Heart left ventricle (tissue), 16 donors: ENCODE measurements around the gene CRISPLD2. TPM values are rescaled to one million over a fixed set of nuclear protein-coding genes. Genes with fewer than 3 reads are reported as not detected.

Experiments used
- ATAC-seq, 4 donors: fragments of 200-7000 bp; cut with Tn5 transposase; one replicate each; pipeline ENCODE4 v1.9.1; 2020 to 2022; ENCODE audit warnings: moderate library complexity in 4 of 4, mild to moderate bottlenecking in 3 of 4, moderate number of reproducible peaks in 1 of 4
- DNase-seq, 5 donors: peaks; one replicate each; pipeline ENCODE4 v3.0.0-alpha.2; 2020
- H3K27ac ChIP-seq, 12 donors: fragments of 200-600 bp; sonication (generic) in 4 of 12; one replicate each; pipeline versions ENCODE4 v1.5.0 to v1.8.0; 2016 to 2022; ENCODE audit warnings: mild to moderate bottlenecking in 2 of 12
- H3K27me3 ChIP-seq, 9 donors: fragments of 200-600 bp; sonication (generic) in 2 of 9; one replicate each; pipeline versions ENCODE4 v1.5.1 to v1.8.0; 2016 to 2022; ENCODE audit warnings: mild to moderate bottlenecking in 3 of 9
- H3K36me3 ChIP-seq, 9 donors: fragments of 200-600 bp; sonication (generic) in 2 of 9; one replicate each; pipeline versions ENCODE4 v1.5.0 to v1.8.0; 2018 to 2022; ENCODE audit warnings: mild to moderate bottlenecking in 2 of 9
- H3K4me1 ChIP-seq, 12 donors: fragments of 200-600 bp; sonication (generic) in 4 of 12; one replicate each; pipeline versions ENCODE4 v1.5.0 to v1.8.0; 2016 to 2022; ENCODE audit warnings: mild to moderate bottlenecking in 3 of 12
- H3K4me3 ChIP-seq, 12 donors: fragments of 200-600 bp; sonication (generic) in 4 of 12; one replicate each; pipeline versions ENCODE4 v1.5.0 to v1.8.0; 2017 to 2022; ENCODE audit warnings: mild to moderate bottlenecking in 9 of 12, moderate library complexity in 4 of 12
- H3K9me3 ChIP-seq, 12 donors: fragments of 200-600 bp; sonication (generic) in 4 of 12; one replicate each; pipeline versions ENCODE4 v1.5.0 to v1.8.0; 2016 to 2022; ENCODE audit warnings: mild to moderate bottlenecking in 1 of 12
- POLR2A ChIP-seq, 2 donors: fragments of 450-650 bp; IDR thresholded peaks; one replicate each; pipeline ENCODE4 v1.6.1; 2017; ENCODE audit warnings: antibody characterized with exemption in 2 of 2, mild to moderate bottlenecking in 2 of 2, moderate library complexity in 2 of 2
- WGBS, 4 donors: extraction: QIAGEN DNeasy Blood & Tissue Kit in 2 of 4; methylation state at CpG; one replicate each; pipeline versions ENCODE4 v1.1.5 to v1.1.7; 2013 to 2018; 5-methylcytosine and 5-hydroxymethylcytosine counted together
- intact Hi-C, 10 donors: fragments of 100-400 bp; cut with DNase I; formaldehyde crosslinking; loops; one replicate each; pipeline versions ENCODE4 v1.11.1 to v1.14.2; 2022
- polyA plus RNA-seq, 2 donors: library from polyadenylated mRNA; stranded (reverse); fragments of 200-250 nt; gene quantifications; one replicate each; pipeline ENCODE4 v1.2.3, GENCODE V29; 2013
- total RNA-seq, 9 donors: library from RNA; depleted of rRNA in 2 of 9; stranded (reverse); fragments of >200 nt in 2 of 9; fragmentation: NEBNext Ultra II Directional in 3 of 9; extraction: Animal tissue kit (Norgen Biotek cat#: 25700) in 3 of 9; gene quantifications; one replicate each; pipeline versions ENCODE4 v1.1.0 to v1.2.4, GENCODE V29; 2016 to 2023
- TF ChIP-seq, protein P1 (sequence below), 12 donors: fragments of 200-600 bp; sonication (generic) in 4 of 12; IDR thresholded peaks; one replicate each; pipeline versions ENCODE4 v1.5.0 to v1.8.0; 2018 to 2022; ENCODE audit warnings: antibody characterized with exemption in 12 of 12, mild to moderate bottlenecking in 5 of 12
- donor health status: ischemic (EF 13 %, LVEDD 7.1; RV severe dilation, severe dysfunction).
- donor health status: healthy with polysubstance abuse.
- donor health status: DM: no; HTN: yes; CAD: no.
- donor health status: DM: no; HTN: no; CAD: no.
- donor health status: ischemic (EF 25% LVEDD 6.9; RV normal size, moderate dysfunction).
- donor health status: ischemic (EF 25% LVEDD 5.7; RV mildly dilated, moderate dysfunction).
- donor health status: healthy.
- donor health status: DM: yes; HTN: yes; CAD: no.
- donor health status: ischemic (EF 35%, LVEDD 5.7; RV mildly dilated, moderate dysfunction).
- donor health status: nonischemic (EF 11% LVEDD 7.7; RV severe dilation, severe dysfunction).
- donor health status: DM: yes; HTN: yes; CAD: no.
- donor health status: PGD.
- donor health status: ischemic (EF 29% LVEDD 5.4; RV normal size, mild dysfunction).
- donor health status: nonischemic (EF 23%, LVEDD 6.1; RV moderate dilation, normal function).

Gene CRISPLD2
- total and polyA plus RNA-seq, 11 donors = 8.0 to 153 (median 12.9) TPM

- intact Hi-C loops = no loop called here
- 69 to 82% (median 77%) methylated on average over 8 of the region's 8 CpGs for WGBS, 4 donors
- Histone ChIP-seq H3K27me3 (no peaks in the 10 kb centered on the region), H3K27ac (peak overlapping the region in 3 of 12 donors; percentile 31 to 75 (median 67)), H3K9me3 (peaks cover 0 to 5% (median 0%) of the 10 kb centered on the region in 12 donors), H3K36me3 (no peaks in the 10 kb centered on the region), H3K4me3 (no peak overlapping the region), H3K4me1 (peaks cover 0 to 50% (median 29%) of the 10 kb centered on the region in 12 donors)
- no peak for ATAC-seq
- peak in 1 of 5 donors; percentile 25 for DNase-seq
- TF ChIP-seq, protein P1, sequence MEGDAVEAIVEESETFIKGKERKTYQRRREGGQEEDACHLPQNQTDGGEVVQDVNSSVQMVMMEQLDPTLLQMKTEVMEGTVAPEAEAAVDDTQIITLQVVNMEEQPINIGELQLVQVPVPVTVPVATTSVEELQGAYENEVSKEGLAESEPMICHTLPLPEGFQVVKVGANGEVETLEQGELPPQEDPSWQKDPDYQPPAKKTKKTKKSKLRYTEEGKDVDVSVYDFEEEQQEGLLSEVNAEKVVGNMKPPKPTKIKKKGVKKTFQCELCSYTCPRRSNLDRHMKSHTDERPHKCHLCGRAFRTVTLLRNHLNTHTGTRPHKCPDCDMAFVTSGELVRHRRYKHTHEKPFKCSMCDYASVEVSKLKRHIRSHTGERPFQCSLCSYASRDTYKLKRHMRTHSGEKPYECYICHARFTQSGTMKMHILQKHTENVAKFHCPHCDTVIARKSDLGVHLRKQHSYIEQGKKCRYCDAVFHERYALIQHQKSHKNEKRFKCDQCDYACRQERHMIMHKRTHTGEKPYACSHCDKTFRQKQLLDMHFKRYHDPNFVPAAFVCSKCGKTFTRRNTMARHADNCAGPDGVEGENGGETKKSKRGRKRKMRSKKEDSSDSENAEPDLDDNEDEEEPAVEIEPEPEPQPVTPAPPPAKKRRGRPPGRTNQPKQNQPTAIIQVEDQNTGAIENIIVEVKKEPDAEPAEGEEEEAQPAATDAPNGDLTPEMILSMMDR (IDR thresholded peaks at IDR 0.05) = no peak
- TF ChIP-seq POLR2A (IDR thresholded peaks at IDR 0.05) = no peak
These were observed 110.7 kb downstream of the CRISPLD2 start for GRCh38 chr16:84930298-84931106.

DNA sequence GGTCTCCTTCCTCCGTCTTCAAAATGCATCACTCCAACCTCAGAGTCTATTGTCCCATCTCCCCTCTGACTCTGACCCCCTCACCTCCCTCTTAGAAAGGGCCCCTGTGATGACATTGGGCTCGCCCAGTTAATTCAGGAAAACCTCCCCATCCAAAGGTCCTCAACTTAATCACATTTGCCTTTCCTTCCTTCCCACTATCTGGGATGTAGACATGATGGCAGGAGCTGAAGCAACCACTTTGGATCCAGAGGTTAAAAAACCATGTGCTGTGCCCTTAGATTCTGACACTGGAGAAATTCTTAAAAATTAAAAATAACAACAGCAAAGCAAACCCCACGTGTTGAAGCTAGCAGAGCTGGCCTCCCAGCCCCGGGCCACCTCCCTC lies 111.3 kb downstream of the CRISPLD2 start:
- TF ChIP-seq POLR2A (IDR thresholded peaks at IDR 0.05) = no peak
- TF ChIP-seq, protein P1 (IDR thresholded peaks at IDR 0.05) = no peak
- no peak for ATAC-seq
- intact Hi-C loops = no loop called here
- Histone ChIP-seq H3K27me3 (no peaks in the 10 kb centered on the region), H3K4me3 (no peak overlapping the region), H3K36me3 (no peaks in the 10 kb centered on the region), H3K9me3 (peaks cover 0 to 5% (median 0%) of the 10 kb centered on the region in 12 donors), H3K4me1 (peaks cover 0 to 49% (median 29%) of the 10 kb centered on the region in 12 donors), H3K27ac (no peak overlapping the region)
- no peak for DNase-seq
- WGBS, 4 donors = 80 to 98% (median 92%) methylated on average over 4 of the region's 4 CpGs

- Histone ChIP-seq H3K36me3 (no peaks in the 10 kb centered on the region), H3K27me3 (no peaks in the 10 kb centered on the region), H3K4me3 (no peak overlapping the region), H3K9me3 (peaks cover 0 to 5% (median 0%) of the 10 kb centered on the region in 12 donors), H3K27ac (no peak overlapping the region), H3K4me1 (peaks cover 0 to 49% (median 29%) of the 10 kb centered on the region in 12 donors)
- no peak for ATAC-seq
- intact Hi-C loops = no loop called here
- no peak for TF ChIP-seq POLR2A (IDR thresholded peaks at IDR 0.05)
- TF ChIP-seq, protein P1 (IDR thresholded peaks at IDR 0.05) = no peak
- 91 to 95% (median 93%) methylated on average over 7 to 8 of the region's 8 CpGs for WGBS, 4 donors
- DNase-seq = peak in 1 of 5 donors; percentile 10
These were observed 111.7 kb downstream of the CRISPLD2 start for GRCh38 chr16:84931506-84931905.

GRCh38 chr16:84932681-84933080 lies 112.9 kb downstream of the CRISPLD2 start:
- intact Hi-C loops = no loop called here
- ATAC-seq = no peak
- 40 to 82% (median 78%) methylated on average over 2 to 5 of the region's 5 CpGs for WGBS, 4 donors
- H3K4me3 ChIP-seq = no peak overlapping the region
- no peaks in the 10 kb centered on the region for H3K27me3 ChIP-seq
- H3K36me3 ChIP-seq = no peaks in the 10 kb centered on the region
- TF ChIP-seq POLR2A (IDR thresholded peaks at IDR 0.05) = no peak
- TF ChIP-seq, protein P1 (IDR thresholded peaks at IDR 0.05) = no peak
- H3K27ac ChIP-seq = peak overlapping the region in 9 of 12 donors; percentile 17 to 92 (median 86)
- DNase-seq = peak in 2 of 5 donors; percentile 33 to 49
- H3K9me3 ChIP-seq = peaks cover 0 to 5% (median 0%) of the 10 kb centered on the region in 12 donors
- peaks cover 0 to 39% (median 26%) of the 10 kb centered on the region in 12 donors for H3K4me1 ChIP-seq
